ENCODE results near the gene COL4A5.
"Not testable (repeated sequence)": the region's sequence is repeated elsewhere in the genome, so short reads cannot be mapped to it uniquely, and the experiment has no call there.

Gene COL4A5

GRCh38 chrX:108439426-108439942 is at the start of gene COL4A5:
Gene COL4A5 (plus strand): TSS chrX:108439838. CDS start chrX:108440126, 288 bp downstream.
- DNase-seq (ENCODE audit: low read depth): peak; percentile 84

GRCh38 chrX:108390976-108391717 is 48.5 kb upstream of the COL4A5 start:
- not testable (repeated sequence) for DNase-seq (ENCODE audit: low read depth)

- no peak for DNase-seq (ENCODE audit: low read depth)
Measured at GRCh38 chrX:108396188-108396891, 43.3 kb upstream of the COL4A5 start.

- no peak for DNase-seq (ENCODE audit: low read depth)
Measured at GRCh38 chrX:108396986-108397385, 42.7 kb upstream of the COL4A5 start.

GRCh38 chrX:108397627-108398391 is 41.8 kb upstream of the COL4A5 start:
- DNase-seq (ENCODE audit: low read depth): no peak

- no peak for DNase-seq (ENCODE audit: low read depth)
Measured at GRCh38 chrX:108399418-108400165, 40.0 kb upstream of the COL4A5 start.

- DNase-seq (ENCODE audit: low read depth): no peak
Measured at GRCh38 chrX:108412783-108413182, 26.9 kb upstream of the COL4A5 start.

- no peak for DNase-seq (ENCODE audit: low read depth)
Measured at GRCh38 chrX:108415146-108415545, 24.5 kb upstream of the COL4A5 start.

- DNase-seq (ENCODE audit: low read depth): no peak
Measured at GRCh38 chrX:108415891-108416290, 23.7 kb upstream of the COL4A5 start.

GRCh38 chrX:108417257-108417656 is 22.4 kb upstream of the COL4A5 start:
- no peak for DNase-seq (ENCODE audit: low read depth)

GRCh38 chrX:108419401-108419800 is 20.2 kb upstream of the COL4A5 start:
- no peak for DNase-seq (ENCODE audit: low read depth)

GRCh38 chrX:108420481-108420880 is 19.2 kb upstream of the COL4A5 start:
- no peak for DNase-seq (ENCODE audit: low read depth)

GRCh38 chrX:108426262-108426661 is 13.4 kb upstream of the COL4A5 start:
- DNase-seq (ENCODE audit: low read depth): no peak

- DNase-seq (ENCODE audit: low read depth): no peak
Measured at GRCh38 chrX:108435261-108435660, 4.4 kb upstream of the COL4A5 start.

- no peak for DNase-seq (ENCODE audit: low read depth)
Measured at GRCh38 chrX:108437349-108438109, 2.1 kb upstream of the COL4A5 start.

- no peak for DNase-seq (ENCODE audit: low read depth)
Measured at GRCh38 chrX:108438110-108438623, 1.5 kb upstream of the COL4A5 start, which contains the start of gene COL4A6. Gene COL4A6 (minus strand): TSS chrX:108438422. CDS start chrX:108438196, 226 bp downstream.

- no peak for DNase-seq (ENCODE audit: low read depth)
Measured at GRCh38 chrX:108439961-108440696, 491 bp downstream of the COL4A5 start.

- DNase-seq (ENCODE audit: low read depth): no peak
Measured at GRCh38 chrX:108442901-108443464, 3.3 kb downstream of the COL4A5 start.

- no peak for DNase-seq (ENCODE audit: low read depth)
Measured at GRCh38 chrX:108447303-108447702, 7.7 kb downstream of the COL4A5 start.

- no peak for DNase-seq (ENCODE audit: low read depth)
Measured at GRCh38 chrX:108453841-108454240, 14.2 kb downstream of the COL4A5 start.
